Measurements from ENCODE around the gene RAPGEF6. TPM values are rescaled to one million over a fixed set of nuclear protein-coding genes. Genes with fewer than 3 reads are reported as not detected.

RAPGEF6 gene
- total RNA-seq, 1 experiment from 2014 or later: 9.7 TPM

DNA sequence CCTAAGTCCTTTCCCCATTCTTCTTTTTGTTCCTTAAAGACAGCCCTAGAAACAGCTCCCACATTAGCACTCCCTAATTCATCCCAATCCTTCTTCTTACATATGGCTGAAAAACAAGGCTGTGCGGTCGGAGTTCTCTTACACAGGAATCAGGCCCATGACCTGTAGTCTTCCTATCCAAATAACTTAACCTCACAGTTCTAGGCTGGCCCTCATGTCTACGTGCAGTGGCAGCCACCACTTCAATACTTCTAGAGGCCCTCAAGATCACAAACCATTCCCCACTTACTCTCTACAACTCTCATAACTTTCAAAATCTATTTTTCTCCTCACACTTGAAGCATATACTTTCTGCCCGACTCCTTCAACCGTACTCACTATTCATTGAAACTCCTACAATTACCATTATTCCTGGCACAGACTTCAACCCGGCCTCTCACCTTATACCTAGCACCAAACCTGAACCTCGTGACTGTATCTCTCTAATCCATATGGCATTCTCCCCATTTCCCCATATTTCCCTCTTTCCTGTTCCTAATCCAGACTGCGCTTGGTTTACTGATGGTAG lies 59.3 kb downstream of the RAPGEF6 start:
- DNase-seq (no peak), ATAC-seq (no peak)
- POLR2A ChIA-PET (ENCODE audit: unreplicated experiment): no interaction called here
- CTCF ChIA-PET: no interaction called here
- Histone ChIP-seq H3K4me2 (ENCODE audit: low read length) (no peak overlapping the region), H3K4me1 (ENCODE audit: insufficient read depth, low read length) (no peaks in the 10 kb centered on the region), H3K27me3 (ENCODE audit: low read length) (no peaks in the 10 kb centered on the region), H3K9ac (ENCODE audit: low read length) (no peak overlapping the region), H3K4me3 (ENCODE audit: low read length) (no peak overlapping the region), H3K9me2 (replicated peaks; ENCODE audit: low read length) (no peaks in the 10 kb centered on the region), H3K27ac (ENCODE audit: low read length) (no peak overlapping the region), H3F3A (ENCODE audit: low read length, unreplicated experiment) (no peaks in the 10 kb centered on the region), H3K79me2 (ENCODE audit: low read length) (no peaks in the 10 kb centered on the region), H4K20me1 (ENCODE audit: low read length) (no peaks in the 10 kb centered on the region), H3K36me3 (ENCODE audit: low read depth, low read length) (no peaks in the 10 kb centered on the region), H2AFZ (ENCODE audit: low read length) (no peak overlapping the region), H3K9me3 (ENCODE audit: low read length) (no peaks in the 10 kb centered on the region)
- intact Hi-C loops (cut with micrococcal nuclease): no loop called here
- BruUV-seq (replicated peaks): no TSS peak
- TF ChIP-seq EZH2 (IDR thresholded peaks at IDR 0.05; ENCODE audit: low read length, unreplicated experiment): no peak
- TF ChIP-seq, protein P1, sequence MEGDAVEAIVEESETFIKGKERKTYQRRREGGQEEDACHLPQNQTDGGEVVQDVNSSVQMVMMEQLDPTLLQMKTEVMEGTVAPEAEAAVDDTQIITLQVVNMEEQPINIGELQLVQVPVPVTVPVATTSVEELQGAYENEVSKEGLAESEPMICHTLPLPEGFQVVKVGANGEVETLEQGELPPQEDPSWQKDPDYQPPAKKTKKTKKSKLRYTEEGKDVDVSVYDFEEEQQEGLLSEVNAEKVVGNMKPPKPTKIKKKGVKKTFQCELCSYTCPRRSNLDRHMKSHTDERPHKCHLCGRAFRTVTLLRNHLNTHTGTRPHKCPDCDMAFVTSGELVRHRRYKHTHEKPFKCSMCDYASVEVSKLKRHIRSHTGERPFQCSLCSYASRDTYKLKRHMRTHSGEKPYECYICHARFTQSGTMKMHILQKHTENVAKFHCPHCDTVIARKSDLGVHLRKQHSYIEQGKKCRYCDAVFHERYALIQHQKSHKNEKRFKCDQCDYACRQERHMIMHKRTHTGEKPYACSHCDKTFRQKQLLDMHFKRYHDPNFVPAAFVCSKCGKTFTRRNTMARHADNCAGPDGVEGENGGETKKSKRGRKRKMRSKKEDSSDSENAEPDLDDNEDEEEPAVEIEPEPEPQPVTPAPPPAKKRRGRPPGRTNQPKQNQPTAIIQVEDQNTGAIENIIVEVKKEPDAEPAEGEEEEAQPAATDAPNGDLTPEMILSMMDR (conservative IDR thresholded peaks at IDR 0.05; ENCODE audit: low read depth, low read length): no peak
- no peak for TF ChIP-seq EZH2phosphoT487 (IDR thresholded peaks at IDR 0.05; ENCODE audit: borderline replicate concordance, low read length)

DNA sequence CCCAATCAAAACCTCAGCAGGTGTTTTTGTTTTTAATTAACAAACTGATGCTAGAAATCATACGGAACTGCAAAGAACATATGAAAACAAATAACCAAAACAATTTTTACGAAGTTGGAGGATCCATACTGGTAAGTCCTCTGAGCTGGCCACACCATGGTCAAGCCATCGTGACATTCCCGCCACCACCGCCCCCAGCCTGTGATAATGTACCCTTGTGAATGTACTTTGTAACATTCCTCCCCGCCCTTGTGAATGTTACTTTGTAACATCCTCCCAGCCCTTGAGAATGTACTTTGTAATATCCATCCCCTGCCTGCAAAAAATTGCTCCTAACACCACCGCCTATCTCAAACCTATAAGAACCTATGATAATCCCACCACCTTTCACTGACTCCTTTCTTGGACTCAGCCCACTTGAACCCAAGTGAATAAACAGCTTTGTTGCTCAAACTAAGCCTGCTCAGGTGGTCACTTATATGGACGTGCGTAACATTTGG lies 63.3 kb downstream of the RAPGEF6 start:
- no peaks in the 10 kb centered on the region for H3K36me3 ChIP-seq (ENCODE audit: low read depth, low read length)
- no peak overlapping the region for H3K4me3 ChIP-seq (ENCODE audit: low read length)
- H3K27me3 ChIP-seq (ENCODE audit: low read length): no peaks in the 10 kb centered on the region
- no peaks in the 10 kb centered on the region for H3K4me1 ChIP-seq (ENCODE audit: insufficient read depth, low read length)
- no peaks in the 10 kb centered on the region for H3K9me3 ChIP-seq (ENCODE audit: low read length)
- ChIA-PET CTCF (no interaction called here), POLR2A (ENCODE audit: unreplicated experiment) (no interaction called here)
- H2AFZ ChIP-seq (ENCODE audit: low read length): no peak overlapping the region
- H3F3A ChIP-seq (ENCODE audit: low read length, unreplicated experiment): no peaks in the 10 kb centered on the region
- no peaks in the 10 kb centered on the region for H3K9me2 ChIP-seq (replicated peaks; ENCODE audit: low read length)
- no peaks in the 10 kb centered on the region for H4K20me1 ChIP-seq (ENCODE audit: low read length)
- no peaks in the 10 kb centered on the region for H3K79me2 ChIP-seq (ENCODE audit: low read length)
- no peak overlapping the region for H3K9ac ChIP-seq (ENCODE audit: low read length)
- TF ChIP-seq, protein P1 (conservative IDR thresholded peaks at IDR 0.05; ENCODE audit: low read depth, low read length): no peak
- TF ChIP-seq EZH2phosphoT487 (IDR thresholded peaks at IDR 0.05; ENCODE audit: borderline replicate concordance, low read length) (no peak), EZH2 (IDR thresholded peaks at IDR 0.05; ENCODE audit: low read length, unreplicated experiment) (no peak)
- no peak overlapping the region for H3K27ac ChIP-seq (ENCODE audit: low read length)
- BruUV-seq (replicated peaks): no TSS peak
- ATAC-seq (no peak), DNase-seq (no peak)
- intact Hi-C loops (cut with micrococcal nuclease): no loop called here
- H3K4me2 ChIP-seq (ENCODE audit: low read length): no peak overlapping the region

DNA sequence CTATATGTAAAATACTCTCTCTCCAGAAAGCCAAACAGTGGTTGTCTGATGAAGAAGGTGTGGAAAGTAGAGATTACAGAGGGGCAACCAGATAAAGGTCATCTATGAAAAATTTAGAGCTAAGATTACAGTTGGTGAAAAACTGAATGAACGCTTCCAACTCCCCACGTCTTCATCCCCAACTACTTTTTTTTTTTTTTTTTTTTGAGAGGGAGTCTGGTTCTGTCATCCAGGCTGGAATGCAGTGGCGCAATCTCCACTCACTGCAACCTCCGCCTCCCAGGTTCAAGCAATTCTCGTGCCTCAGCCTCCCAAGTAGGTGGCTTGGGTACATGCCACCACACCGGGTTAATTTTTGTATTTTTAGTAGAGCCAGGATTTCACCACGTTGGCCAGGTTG lies 64.3 kb downstream of the RAPGEF6 start:
- no peaks in the 10 kb centered on the region for H3K9me3 ChIP-seq (ENCODE audit: low read length)
- intact Hi-C loops (cut with micrococcal nuclease): no loop called here
- BruUV-seq (replicated peaks): no TSS peak
- no peaks in the 10 kb centered on the region for H3K36me3 ChIP-seq (ENCODE audit: low read depth, low read length)
- no peaks in the 10 kb centered on the region for H3K79me2 ChIP-seq (ENCODE audit: low read length)
- H3K27ac ChIP-seq (ENCODE audit: low read length): no peak overlapping the region
- ChIA-PET POLR2A (ENCODE audit: unreplicated experiment) (no interaction called here), CTCF (no interaction called here)
- no peaks in the 10 kb centered on the region for H3K4me1 ChIP-seq (ENCODE audit: insufficient read depth, low read length)
- TF ChIP-seq EZH2phosphoT487 (IDR thresholded peaks at IDR 0.05; ENCODE audit: borderline replicate concordance, low read length) (no peak), EZH2 (IDR thresholded peaks at IDR 0.05; ENCODE audit: low read length, unreplicated experiment) (no peak)
- TF ChIP-seq, protein P1 (conservative IDR thresholded peaks at IDR 0.05; ENCODE audit: low read depth, low read length): no peak
- H4K20me1 ChIP-seq (ENCODE audit: low read length): no peaks in the 10 kb centered on the region
- H3K9ac ChIP-seq (ENCODE audit: low read length): no peak overlapping the region
- no peak overlapping the region for H2AFZ ChIP-seq (ENCODE audit: low read length)
- H3F3A ChIP-seq (ENCODE audit: low read length, unreplicated experiment): no peaks in the 10 kb centered on the region
- ATAC-seq (no peak), DNase-seq (no peak)
- no peak overlapping the region for H3K4me2 ChIP-seq (ENCODE audit: low read length)
- no peak overlapping the region for H3K4me3 ChIP-seq (ENCODE audit: low read length)
- H3K27me3 ChIP-seq (ENCODE audit: low read length): no peaks in the 10 kb centered on the region
- no peaks in the 10 kb centered on the region for H3K9me2 ChIP-seq (replicated peaks; ENCODE audit: low read length)
